Endothelial cell of umbilical vein (primary cell): ENCODE measurements around the gene ZFAND6. TPM values are rescaled to one million over a fixed set of nuclear protein-coding genes. Genes with fewer than 3 reads are reported as not detected.

ENCODE experiments used
- BruUV-seq: library from RNA; stranded (reverse); fragments of 400-500 nt; replicated peaks from 2 replicates; lab custom pipeline; 2021; lab: Mats Ljungman, UMichigan
- CTCF ChIA-PET: fragments of 300-600, 350-600 bp; sonication (Branson Sonifier 250); formaldehyde crosslinking; loops from one replicate; lab custom pipeline; 2021; ENCODE audit warnings: antibody characterized with exemption, inconsistent platforms; lab: Charles Lee
- POLR2A ChIA-PET: fragments of 300-600, 350-600 bp; sonication (Branson Sonifier 250); formaldehyde crosslinking; loops from one replicate; lab custom pipeline; 2021; ENCODE audit warnings: antibody characterized with exemption, inconsistent platforms; lab: Charles Lee
- DNase-seq: peaks from one replicate; pipeline ENCODE4 v3.0.0-alpha.2; 2011; ENCODE audit warnings: low read depth, low spot score
- FAIRE-seq: peaks from 2 replicates; lab custom pipeline; 2011; peaks lifted over from hg19 to GRCh38; lab: Jason Lieb, UNC
- H2AFZ ChIP-seq: 2 replicates; pipeline ENCODE4 v1.6.0; 2012; ENCODE audit warnings: low read depth, low read length, control low read depth, inconsistent platforms
- H3K27ac ChIP-seq: 2 replicates; pipeline ENCODE4 v1.5.1; 2011; ENCODE audit warnings: low read depth, mild to moderate bottlenecking, control low read depth, low read length, moderate library complexity; ENCODE audit not compliant: insufficient read depth
- H3K27me3 ChIP-seq, 2 experiments: 2 replicates each; pipeline versions ENCODE4 v1.6.0 to v1.6.1; 2011; ENCODE audit warnings: low read length in 2 of 2, mixed read lengths in 1 of 2; ENCODE audit not compliant: control insufficient read depth in 2 of 2, insufficient read depth in 2 of 2
- H3K36me3 ChIP-seq, 2 experiments: 2 replicates in 1 of 2; 3 replicates in 1 of 2; pipeline ENCODE4 v1.5.1; 2011; ENCODE audit warnings: low read length in 2 of 2, mild to moderate bottlenecking in 1 of 2, moderate library complexity in 1 of 2; ENCODE audit not compliant: control insufficient read depth in 2 of 2, insufficient read depth in 2 of 2; ENCODE audit errors: extremely low read depth in 1 of 2
- H3K4me1 ChIP-seq: 3 replicates; pipeline ENCODE4 v1.5.1; 2011; ENCODE audit warnings: mild to moderate bottlenecking, low read length; ENCODE audit not compliant: control insufficient read depth, insufficient read depth; ENCODE audit errors: extremely low read depth
- H3K4me2 ChIP-seq: 2 replicates; pipeline ENCODE4 v1.6.1; 2011; ENCODE audit warnings: low read length, control low read depth, mixed read lengths; ENCODE audit not compliant: insufficient read depth
- H3K4me3 ChIP-seq, 3 experiments: fragments of 200-600 bp in 1 of 3; sonication (generic), shearing (Covaris generic) in 1 of 3; replicated peaks in 1 of 3; 2 replicates each; pipeline ENCODE4 v1.5.1; 2011 to 2016; ENCODE audit warnings: control low read depth in 3 of 3, low read length in 3 of 3, mild to moderate bottlenecking in 2 of 3, inconsistent platforms in 1 of 3, low read depth in 1 of 3, moderate library complexity in 1 of 3; ENCODE audit not compliant: insufficient read depth in 1 of 3
- H3K79me2 ChIP-seq: 2 replicates; pipeline ENCODE4 v1.6.0; 2012; ENCODE audit warnings: low read length, inconsistent platforms; ENCODE audit not compliant: control insufficient read depth, insufficient read depth
- H3K9ac ChIP-seq: replicated peaks from 2 replicates; pipeline ENCODE3; 2011; ENCODE audit warnings: low read length, control low read depth; ENCODE audit not compliant: insufficient read depth; ENCODE audit errors: extremely low read depth
- H3K9me1 ChIP-seq: replicated peaks from 3 replicates; pipeline ENCODE4 v1.6.0; 2011; ENCODE audit warnings: mild to moderate bottlenecking, low read length; ENCODE audit not compliant: control insufficient read depth, insufficient read depth; ENCODE audit errors: extremely low read depth
- H3K9me3 ChIP-seq: replicated peaks from 2 replicates; pipeline ENCODE4 v1.5.1; 2012; ENCODE audit warnings: low read length, inconsistent platforms; ENCODE audit not compliant: control insufficient read depth, insufficient read depth
- H4K20me1 ChIP-seq: replicated peaks from 2 replicates; pipeline ENCODE3; 2011; ENCODE audit warnings: mild to moderate bottlenecking, low read length; ENCODE audit not compliant: control insufficient read depth, insufficient read depth; ENCODE audit errors: extremely low read depth
- EZH2 ChIP-seq: IDR thresholded peaks from 2 replicates; pipeline ENCODE4 v1.6.1; 2012; ENCODE audit warnings: borderline replicate concordance, low read depth, mild to moderate bottlenecking, moderate library complexity, low read length, inconsistent platforms; ENCODE audit not compliant: severe bottlenecking
- FOS ChIP-seq: IDR thresholded peaks from 2 replicates; pipeline ENCODE4 v1.6.1; 2011; ENCODE audit warnings: mild to moderate bottlenecking, low read length, moderate library complexity, borderline replicate concordance; ENCODE audit not compliant: insufficient read depth
- GATA2 ChIP-seq: IDR thresholded peaks from 2 replicates; pipeline ENCODE4 v1.7.0; 2011; ENCODE audit warnings: low read depth, mild to moderate bottlenecking, moderate library complexity, mixed read lengths, low read length; ENCODE audit not compliant: insufficient read length, insufficient read depth
- JUN ChIP-seq: IDR thresholded peaks from 2 replicates; pipeline ENCODE4 v1.6.1; 2011; ENCODE audit warnings: borderline replicate concordance, low read depth; ENCODE audit not compliant: insufficient read length, insufficient read depth
- MYC ChIP-seq: IDR thresholded peaks from one replicate; pipeline ENCODE4 v1.6.1; 2011; ENCODE audit warnings: mild to moderate bottlenecking, low read depth, low read length
- POLR2A ChIP-seq: IDR thresholded peaks from 2 replicates; pipeline ENCODE4 v1.6.1; 2012; ENCODE audit warnings: low read depth, mild to moderate bottlenecking, control low read depth, low read length
- POLR2AphosphoS5 ChIP-seq: IDR thresholded peaks from 2 replicates; pipeline ENCODE4 v1.6.1; 2012; ENCODE audit warnings: low read depth, mild to moderate bottlenecking, control low read depth, low read length, moderate library complexity; ENCODE audit not compliant: insufficient read depth
- dilution Hi-C: fragments of 300-500 bp; cut with MboI; formaldehyde crosslinking; loops from one replicate; pipeline ENCODE4 v1.15.0; 2019; ENCODE audit warnings: low sequenced_read_pairs; ENCODE audit not compliant: extremely low pct_ligation_motif_present
- intact Hi-C: fragments of 100-400 bp; cut with micrococcal nuclease; formaldehyde crosslinking; loops from one replicate; pipeline ENCODE4 v1.10.0; 2022
- polyA plus RNA-seq, 4 experiments: library from polyadenylated mRNA; depleted of rRNA in 3 of 4; stranded (reverse) in 3 of 4; unstranded in 1 of 4; fragments of >200 nt; gene quantifications; 2 replicates each; pipeline versions ENCODE4 v1.2.1 to v1.2.3, GENCODE V29; 2011 to 2012; ENCODE audit warnings: missing spikeins in 1 of 4
- total RNA-seq: library from RNA; stranded (reverse); gene quantifications from 2 replicates; pipeline ENCODE4 v1.2.3, GENCODE V29; 2021
- TF ChIP-seq, protein P1 (sequence below): IDR thresholded peaks from 2 replicates; pipeline ENCODE4 v1.6.1; 2011; ENCODE audit not compliant: insufficient read depth, insufficient read length
- TF ChIP-seq, protein P2 (sequence below), 2 donors: IDR thresholded peaks; 1 replicate in 1 of 2; 2 replicates in 1 of 2; pipeline ENCODE4 v1.5.1; 2011; ENCODE audit warnings: low read length in 2 of 2, mild to moderate bottlenecking in 2 of 2, moderate library complexity in 2 of 2, control low read depth in 1 of 2, inconsistent platforms in 1 of 2, low read depth in 1 of 2; ENCODE audit not compliant: insufficient read depth in 1 of 2; ENCODE audit errors: extremely low read depth in 1 of 2

The ZFAND6 gene
- total and polyA plus RNA-seq, 2 donors (not counting 3 experiments of a cell fraction or from before 2014, with no cell fraction given): 50.3 to 97.9 TPM

DNA sequence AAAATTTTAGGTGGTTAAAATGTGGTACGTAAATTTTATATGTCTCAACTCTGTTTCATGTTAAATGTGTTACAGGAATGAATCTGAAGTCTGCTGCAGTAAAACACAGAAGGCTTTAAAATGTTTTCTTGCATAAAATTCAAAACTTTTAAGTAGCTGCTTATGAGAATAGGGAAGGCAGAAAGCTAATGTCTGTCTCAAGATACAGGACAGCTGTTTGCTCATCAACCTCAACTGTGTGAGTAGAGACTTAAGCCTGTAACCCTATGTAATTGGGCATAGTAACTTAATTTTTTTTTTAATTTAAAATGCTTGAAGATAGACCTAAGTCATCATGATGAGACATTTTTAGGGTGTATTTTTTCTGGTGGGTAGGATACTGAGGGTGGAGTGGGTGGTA lies 38.9 kb downstream of the ZFAND6 start:
- Histone ChIP-seq H3K9me3 (no peaks in the 10 kb centered on the region), H3K4me2 (no peak overlapping the region), H4K20me1 (peaks cover 9% of the 10 kb centered on the region), H3K4me3 (no peak overlapping the region), H3K9ac (no peak overlapping the region), H3K27me3 (no peaks in the 10 kb centered on the region), H2AFZ (no peak overlapping the region), H3K79me2 (peaks cover 42% of the 10 kb centered on the region), H3K9me1 (no peaks in the 10 kb centered on the region), H3K27ac (no peak overlapping the region), H3K4me1 (no peaks in the 10 kb centered on the region), H3K36me3 (no peaks in the 10 kb centered on the region)
- ChIA-PET POLR2A (no interaction called here), CTCF (no interaction called here)
- intact Hi-C loops (no loop called here), dilution Hi-C loops (no loop called here)
- BruUV-seq: no TSS peak
- no peak for DNase-seq
- TF ChIP-seq FOS: no peak
- TF ChIP-seq, protein P1, sequence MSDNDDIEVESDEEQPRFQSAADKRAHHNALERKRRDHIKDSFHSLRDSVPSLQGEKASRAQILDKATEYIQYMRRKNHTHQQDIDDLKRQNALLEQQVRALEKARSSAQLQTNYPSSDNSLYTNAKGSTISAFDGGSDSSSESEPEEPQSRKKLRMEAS: no peak
- TF ChIP-seq EZH2: no peak
- TF ChIP-seq POLR2AphosphoS5: no peak
- TF ChIP-seq, protein P2, sequence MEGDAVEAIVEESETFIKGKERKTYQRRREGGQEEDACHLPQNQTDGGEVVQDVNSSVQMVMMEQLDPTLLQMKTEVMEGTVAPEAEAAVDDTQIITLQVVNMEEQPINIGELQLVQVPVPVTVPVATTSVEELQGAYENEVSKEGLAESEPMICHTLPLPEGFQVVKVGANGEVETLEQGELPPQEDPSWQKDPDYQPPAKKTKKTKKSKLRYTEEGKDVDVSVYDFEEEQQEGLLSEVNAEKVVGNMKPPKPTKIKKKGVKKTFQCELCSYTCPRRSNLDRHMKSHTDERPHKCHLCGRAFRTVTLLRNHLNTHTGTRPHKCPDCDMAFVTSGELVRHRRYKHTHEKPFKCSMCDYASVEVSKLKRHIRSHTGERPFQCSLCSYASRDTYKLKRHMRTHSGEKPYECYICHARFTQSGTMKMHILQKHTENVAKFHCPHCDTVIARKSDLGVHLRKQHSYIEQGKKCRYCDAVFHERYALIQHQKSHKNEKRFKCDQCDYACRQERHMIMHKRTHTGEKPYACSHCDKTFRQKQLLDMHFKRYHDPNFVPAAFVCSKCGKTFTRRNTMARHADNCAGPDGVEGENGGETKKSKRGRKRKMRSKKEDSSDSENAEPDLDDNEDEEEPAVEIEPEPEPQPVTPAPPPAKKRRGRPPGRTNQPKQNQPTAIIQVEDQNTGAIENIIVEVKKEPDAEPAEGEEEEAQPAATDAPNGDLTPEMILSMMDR (IDR thresholded peaks at IDR 0.05; ENCODE audit: extremely low read depth in 1 of 2, insufficient read depth in 1 of 2, low read depth in 1 of 2, low read length in 2 of 2): no peak
- TF ChIP-seq POLR2A: no peak
- TF ChIP-seq GATA2: no peak
- TF ChIP-seq MYC: no peak
- no peak for TF ChIP-seq JUN
- FAIRE-seq: no peak
